ENCODE results near the gene LEKR1.

- TF ChIP-seq ELF4 (IDR thresholded peaks at IDR 0.05) (no peak), FOXM1 (IDR thresholded peaks at IDR 0.05; ENCODE audit: borderline replicate concordance) (no peak), SP1 (IDR thresholded peaks at IDR 0.05) (no peak), SUZ12 (IDR thresholded peaks at IDR 0.05) (no peak), HDGF (IDR thresholded peaks at IDR 0.05; ENCODE audit: borderline replicate concordance) (no peak), NFRKB (IDR thresholded peaks at IDR 0.05) (no peak), CTBP1 (IDR thresholded peaks at IDR 0.05; ENCODE audit: borderline replicate concordance) (no peak), TARDBP (IDR thresholded peaks at IDR 0.05) (no peak), FOXA1 (IDR thresholded peaks at IDR 0.05) (no peak), BHLHE40 (IDR thresholded peaks at IDR 0.05; ENCODE audit: borderline replicate concordance) (no peak), LEF1 (IDR thresholded peaks at IDR 0.05; ENCODE audit: borderline replicate concordance) (no peak), ZNF384 (IDR thresholded peaks at IDR 0.05) (no peak)
- TF ChIP-seq, protein P1, sequence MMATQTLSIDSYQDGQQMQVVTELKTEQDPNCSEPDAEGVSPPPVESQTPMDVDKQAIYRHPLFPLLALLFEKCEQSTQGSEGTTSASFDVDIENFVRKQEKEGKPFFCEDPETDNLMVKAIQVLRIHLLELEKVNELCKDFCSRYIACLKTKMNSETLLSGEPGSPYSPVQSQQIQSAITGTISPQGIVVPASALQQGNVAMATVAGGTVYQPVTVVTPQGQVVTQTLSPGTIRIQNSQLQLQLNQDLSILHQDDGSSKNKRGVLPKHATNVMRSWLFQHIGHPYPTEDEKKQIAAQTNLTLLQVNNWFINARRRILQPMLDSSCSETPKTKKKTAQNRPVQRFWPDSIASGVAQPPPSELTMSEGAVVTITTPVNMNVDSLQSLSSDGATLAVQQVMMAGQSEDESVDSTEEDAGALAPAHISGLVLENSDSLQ (IDR thresholded peaks at IDR 0.05), result no peak
Measured at GRCh38 chr3:156837115-156837514, 11.0 kb downstream of the LEKR1 start.

Measured in HEK293T (cell line).